ENCODE data around the gene M1AP. TPM values are rescaled to one million over a fixed set of nuclear protein-coding genes. Genes with fewer than 3 reads are reported as not detected.

The M1AP gene
- total RNA-seq, 1 experiment from 2014 or later = not detected

- intact Hi-C loops (cut with micrococcal nuclease; ENCODE audit: unreplicated experiment) = no loop called here
- CTCF ChIA-PET = no interaction called here
- H3K36me3 Mint-ChIP-seq (ENCODE audit: insufficient read depth, unreplicated experiment) = no peaks in the 10 kb centered on the region
Observed at GRCh38 chr2:74582184-74582583, 65.9 kb downstream of the M1AP start.

GRCh38 chr2:74581463-74581862, 66.7 kb downstream of the M1AP start:
- no peak for TF ChIP-seq CTCF (IDR thresholded peaks at IDR 0.05; ENCODE audit: insufficient read depth in 1 of 2, low read depth in 1 of 2, low read length in 1 of 2, severe bottlenecking in 1 of 2, unreplicated experiment in 1 of 2)
- no peaks in the 10 kb centered on the region for H3K27me3 ChIP-seq (replicated peaks; ENCODE audit: control insufficient read depth, insufficient read depth, low read length)
- intact Hi-C loops (cut with micrococcal nuclease; ENCODE audit: unreplicated experiment) = no loop called here
- Mint-ChIP-seq H3K4me3 (ENCODE audit: unreplicated experiment) (no peak overlapping the region), H3K27me3 (ENCODE audit: insufficient read depth, unreplicated experiment) (no peaks in the 10 kb centered on the region), H3K4me1 (ENCODE audit: low read depth, unreplicated experiment) (peaks cover 7% of the 10 kb centered on the region), H3K27ac (ENCODE audit: unreplicated experiment) (no peak overlapping the region), H3K36me3 (ENCODE audit: insufficient read depth, unreplicated experiment) (no peaks in the 10 kb centered on the region), H3K9me3 (ENCODE audit: unreplicated experiment) (no peaks in the 10 kb centered on the region)
- no TSS peak for BruUV-seq (replicated peaks)
- DNase-seq = no peak
- H3K4me3 ChIP-seq (ENCODE audit: low read depth, low read length) = no peak overlapping the region
- POLR2A ChIA-PET = no interaction called here
- H3K9me3 ChIP-seq = no peaks in the 10 kb centered on the region
- H3K36me3 ChIP-seq (ENCODE audit: control insufficient read depth, insufficient read depth, low read length) = no peaks in the 10 kb centered on the region
- CTCF ChIA-PET = no interaction called here
- no peaks in the 10 kb centered on the region for H3K4me1 ChIP-seq

More at GRCh38 chr2:74582184-74582583, 65.9 kb downstream of the M1AP start:
- TF ChIP-seq CTCF (IDR thresholded peaks at IDR 0.05; ENCODE audit: insufficient read depth in 1 of 2, low read depth in 1 of 2, low read length in 1 of 2, severe bottlenecking in 1 of 2, unreplicated experiment in 1 of 2) = no peak
- H3K4me1 Mint-ChIP-seq (ENCODE audit: low read depth, unreplicated experiment) = peaks cover 7% of the 10 kb centered on the region
- no peak overlapping the region for H3K4me3 ChIP-seq (ENCODE audit: low read depth, low read length)
- DNase-seq = no peak
- H3K9me3 ChIP-seq = no peaks in the 10 kb centered on the region
- no TSS peak for BruUV-seq (replicated peaks)
- H3K4me3 Mint-ChIP-seq (ENCODE audit: unreplicated experiment) = no peak overlapping the region
- H3K27ac Mint-ChIP-seq (ENCODE audit: unreplicated experiment) = no peak overlapping the region
- no peaks in the 10 kb centered on the region for H3K27me3 Mint-ChIP-seq (ENCODE audit: insufficient read depth, unreplicated experiment)
- POLR2A ChIA-PET = interaction anchor here (0.5 kb wide), 1 partner anchor 96 kb away, joined by 4 read pairs; no protein-coding TSS in a partner anchor
- H3K36me3 ChIP-seq (ENCODE audit: control insufficient read depth, insufficient read depth, low read length) = no peaks in the 10 kb centered on the region
- H3K27me3 ChIP-seq (replicated peaks; ENCODE audit: control insufficient read depth, insufficient read depth, low read length) = no peaks in the 10 kb centered on the region
- H3K4me1 ChIP-seq = no peaks in the 10 kb centered on the region
- H3K9me3 Mint-ChIP-seq (ENCODE audit: unreplicated experiment) = no peaks in the 10 kb centered on the region

- no peak for TF ChIP-seq CTCF (IDR thresholded peaks at IDR 0.05; ENCODE audit: insufficient read depth in 1 of 2, low read depth in 1 of 2, low read length in 1 of 2, severe bottlenecking in 1 of 2, unreplicated experiment in 1 of 2)
- H3K4me1 Mint-ChIP-seq (ENCODE audit: low read depth, unreplicated experiment) = peaks cover 5% of the 10 kb centered on the region
- H3K27ac Mint-ChIP-seq (ENCODE audit: unreplicated experiment) = no peak overlapping the region
- H3K27me3 Mint-ChIP-seq (ENCODE audit: insufficient read depth, unreplicated experiment) = peaks cover 2% of the 10 kb centered on the region
- no peaks in the 10 kb centered on the region for H3K36me3 Mint-ChIP-seq (ENCODE audit: insufficient read depth, unreplicated experiment)
- CTCF ChIA-PET = interaction anchor here (0.6 kb wide), 1 partner anchor 27 kb away, joined by 3 read pairs; no protein-coding TSS in a partner anchor
- H3K9me3 Mint-ChIP-seq (ENCODE audit: unreplicated experiment) = no peaks in the 10 kb centered on the region
- POLR2A ChIA-PET = no interaction called here
- no peaks in the 10 kb centered on the region for H3K27me3 ChIP-seq (replicated peaks; ENCODE audit: control insufficient read depth, insufficient read depth, low read length)
- H3K9me3 ChIP-seq = no peaks in the 10 kb centered on the region
- DNase-seq = no peak
- BruUV-seq (replicated peaks) = no TSS peak
- H3K4me1 ChIP-seq = no peaks in the 10 kb centered on the region
- no peak overlapping the region for H3K4me3 ChIP-seq (ENCODE audit: low read depth, low read length)
- intact Hi-C loops (cut with micrococcal nuclease; ENCODE audit: unreplicated experiment) = no loop called here
- no peak overlapping the region for H3K4me3 Mint-ChIP-seq (ENCODE audit: unreplicated experiment)
- no peaks in the 10 kb centered on the region for H3K36me3 ChIP-seq (ENCODE audit: control insufficient read depth, insufficient read depth, low read length)
Observed at GRCh38 chr2:74578408-74578807, 69.7 kb downstream of the M1AP start.
